Liver (tissue), 9 donors: Measurements from ENCODE around the gene MYO5A. TPM values are rescaled to one million over a fixed set of nuclear protein-coding genes. Genes with fewer than 3 reads are reported as not detected.

Experiments
- DNase-seq: peaks from one replicate; pipeline ENCODE4 v3.0.0-alpha.2; 2017; ENCODE audit warnings: low spot score
- H3K27ac ChIP-seq, 2 donors: one replicate each; pipeline ENCODE4 v1.7.0; 2013; ENCODE audit warnings: inconsistent platforms in 2 of 2, low read length in 2 of 2, control low read depth in 1 of 2, low read depth in 1 of 2, mild to moderate bottlenecking in 1 of 2
- H3K27me3 ChIP-seq, 4 donors: one replicate each; pipeline versions ENCODE4 v1.6.1 to v1.7.0; 2013; ENCODE audit warnings: low read length in 3 of 4, inconsistent platforms in 1 of 4, mild to moderate bottlenecking in 1 of 4, moderate library complexity in 1 of 4; ENCODE audit not compliant: control insufficient read depth in 4 of 4, insufficient read depth in 4 of 4
- H3K36me3 ChIP-seq, 4 donors: one replicate each; pipeline versions ENCODE4 v1.6.1 to v1.7.0; 2013; ENCODE audit warnings: low read length in 3 of 4, mild to moderate bottlenecking in 3 of 4, low read depth in 1 of 4, moderate library complexity in 1 of 4; ENCODE audit not compliant: control insufficient read depth in 4 of 4, insufficient read depth in 3 of 4
- H3K4me1 ChIP-seq, 4 donors: one replicate each; pipeline versions ENCODE4 v1.6.1 to v1.7.0; 2013; ENCODE audit warnings: low read length in 3 of 4, mild to moderate bottlenecking in 3 of 4, moderate library complexity in 1 of 4; ENCODE audit not compliant: control insufficient read depth in 4 of 4, insufficient read depth in 4 of 4
- H3K4me3 ChIP-seq, 3 donors: one replicate each; pipeline versions ENCODE4 v1.6.1 to v1.7.0; 2013; ENCODE audit warnings: low read length in 3 of 3, control low read depth in 1 of 3, low read depth in 1 of 3, mild to moderate bottlenecking in 1 of 3
- H3K9ac ChIP-seq, 2 donors: one replicate each; pipeline ENCODE4 v1.7.0; 2013; ENCODE audit warnings: low read length in 2 of 2, mild to moderate bottlenecking in 2 of 2, moderate library complexity in 2 of 2, control low read depth in 1 of 2, low read depth in 1 of 2
- H3K9me3 ChIP-seq, 4 donors: one replicate each; pipeline versions ENCODE4 v1.6.1 to v1.7.0; 2013; ENCODE audit warnings: low read length in 3 of 4; ENCODE audit not compliant: control insufficient read depth in 4 of 4
- ATF3 ChIP-seq: IDR thresholded peaks from 2 replicates; pipeline ENCODE4 v1.6.1; 2016; ENCODE audit warnings: antibody characterized with exemption
- CTCF ChIP-seq: fragments of 150-350 bp; IDR thresholded peaks from 2 replicates; pipeline ENCODE4 v1.5.1; 2017; ENCODE audit warnings: improper control_type of control experiment, low read depth, low read length; ENCODE audit not compliant: missing input control
- EGR1 ChIP-seq, 2 donors: IDR thresholded peaks; 2 replicates each; pipeline ENCODE4 v1.6.1; 2016 to 2018; ENCODE audit warnings: antibody characterized with exemption in 2 of 2, low read depth in 2 of 2
- FOXA1 ChIP-seq: IDR thresholded peaks from 2 replicates; pipeline ENCODE4 v1.6.1; 2016; ENCODE audit warnings: antibody characterized with exemption
- FOXA2 ChIP-seq: IDR thresholded peaks from 2 replicates; pipeline ENCODE4 v1.6.1; 2016; ENCODE audit warnings: antibody characterized with exemption
- GABPA ChIP-seq, 2 donors: IDR thresholded peaks in 1 of 2; conservative IDR thresholded peaks in 1 of 2; 2 replicates each; pipeline ENCODE4 v1.6.1; 2016; ENCODE audit warnings: antibody characterized with exemption in 2 of 2, mild to moderate bottlenecking in 1 of 2, moderate library complexity in 1 of 2
- HNF4A ChIP-seq, 2 donors: conservative IDR thresholded peaks; 2 replicates each; pipeline ENCODE4 v1.6.1; 2016; ENCODE audit warnings: antibody characterized with exemption in 2 of 2, mild to moderate bottlenecking in 2 of 2
- HNF4G ChIP-seq: IDR thresholded peaks from 2 replicates; pipeline ENCODE4 v1.6.1; 2016; ENCODE audit warnings: antibody characterized with exemption
- NR2F2 ChIP-seq: IDR thresholded peaks from 2 replicates; pipeline ENCODE4 v1.6.1; 2016; ENCODE audit warnings: antibody characterized with exemption
- RAD21 ChIP-seq, 2 donors: IDR thresholded peaks; 2 replicates each; pipeline ENCODE4 v1.6.1; 2016; ENCODE audit warnings: antibody characterized with exemption in 2 of 2, mild to moderate bottlenecking in 2 of 2
- RXRA ChIP-seq, 2 donors: IDR thresholded peaks; 2 replicates each; pipeline ENCODE4 v1.6.1; 2017 to 2018; ENCODE audit warnings: antibody characterized with exemption in 2 of 2, mild to moderate bottlenecking in 1 of 2
- SP1 ChIP-seq: IDR thresholded peaks from 2 replicates; pipeline ENCODE4 v1.6.1; 2018; ENCODE audit warnings: antibody characterized with exemption, mild to moderate bottlenecking
- YY1 ChIP-seq: IDR thresholded peaks from 2 replicates; pipeline ENCODE4 v1.6.1; 2016; ENCODE audit warnings: antibody characterized with exemption, mild to moderate bottlenecking
- ZBTB33 ChIP-seq: IDR thresholded peaks from 2 replicates; pipeline ENCODE4 v1.6.1; 2016; ENCODE audit warnings: antibody characterized with exemption
- WGBS: extraction: QIAGEN DNeasy Blood & Tissue Kit; methylation state at CpG from one replicate; pipeline ENCODE4 v1.1.7; 2013; 5-methylcytosine and 5-hydroxymethylcytosine counted together
- polyA plus RNA-seq, 2 donors: library from polyadenylated mRNA; stranded (reverse) in 1 of 2; unstranded in 1 of 2; fragments of 200-250 nt in 1 of 2; fragments of >200 nt in 1 of 2; fragmentation: Nextera tagmentation in 1 of 2; extraction: Ambion mirVana in 1 of 2; gene quantifications; one replicate each; pipeline versions ENCODE4 v1.2.1 to v1.2.3, GENCODE V29; 2013 to 2015
- total RNA-seq, 2 donors: library from RNA; depleted of rRNA; stranded (reverse); fragments of >200 nt; gene quantifications; one replicate each; pipeline ENCODE4 v1.2.3, GENCODE V29; 2014
- TF ChIP-seq, protein P1 (sequence below): IDR thresholded peaks from 2 replicates; pipeline ENCODE4 v1.6.1; 2016; ENCODE audit warnings: antibody characterized with exemption, mild to moderate bottlenecking
- TF ChIP-seq, protein P2 (sequence below): IDR thresholded peaks from 2 replicates; pipeline ENCODE4 v1.6.1; 2016; ENCODE audit warnings: antibody characterized with exemption
- donor health status: healthy.
- donor health status: healthy.
- donor health status: healthy.
- donor health status: healthy.
- donor health status: healthy.

MYO5A gene
- total and polyA plus RNA-seq, 4 donors = 1.0 to 7.1 (median 3.0) TPM

GRCh38 chr15:52301265-52301847, 227.3 kb downstream of the MYO5A start:
- TF ChIP-seq FOXA2 (no peak), RAD21 (IDR thresholded peaks at IDR 0.05) (no peak), HNF4G (no peak), GABPA (IDR thresholded peaks at IDR 0.05 in 1 of 2, conservative IDR thresholded peaks at IDR 0.05 in 1 of 2) (no peak), HNF4A (conservative IDR thresholded peaks at IDR 0.05) (no peak)
- TF ChIP-seq, protein P1, sequence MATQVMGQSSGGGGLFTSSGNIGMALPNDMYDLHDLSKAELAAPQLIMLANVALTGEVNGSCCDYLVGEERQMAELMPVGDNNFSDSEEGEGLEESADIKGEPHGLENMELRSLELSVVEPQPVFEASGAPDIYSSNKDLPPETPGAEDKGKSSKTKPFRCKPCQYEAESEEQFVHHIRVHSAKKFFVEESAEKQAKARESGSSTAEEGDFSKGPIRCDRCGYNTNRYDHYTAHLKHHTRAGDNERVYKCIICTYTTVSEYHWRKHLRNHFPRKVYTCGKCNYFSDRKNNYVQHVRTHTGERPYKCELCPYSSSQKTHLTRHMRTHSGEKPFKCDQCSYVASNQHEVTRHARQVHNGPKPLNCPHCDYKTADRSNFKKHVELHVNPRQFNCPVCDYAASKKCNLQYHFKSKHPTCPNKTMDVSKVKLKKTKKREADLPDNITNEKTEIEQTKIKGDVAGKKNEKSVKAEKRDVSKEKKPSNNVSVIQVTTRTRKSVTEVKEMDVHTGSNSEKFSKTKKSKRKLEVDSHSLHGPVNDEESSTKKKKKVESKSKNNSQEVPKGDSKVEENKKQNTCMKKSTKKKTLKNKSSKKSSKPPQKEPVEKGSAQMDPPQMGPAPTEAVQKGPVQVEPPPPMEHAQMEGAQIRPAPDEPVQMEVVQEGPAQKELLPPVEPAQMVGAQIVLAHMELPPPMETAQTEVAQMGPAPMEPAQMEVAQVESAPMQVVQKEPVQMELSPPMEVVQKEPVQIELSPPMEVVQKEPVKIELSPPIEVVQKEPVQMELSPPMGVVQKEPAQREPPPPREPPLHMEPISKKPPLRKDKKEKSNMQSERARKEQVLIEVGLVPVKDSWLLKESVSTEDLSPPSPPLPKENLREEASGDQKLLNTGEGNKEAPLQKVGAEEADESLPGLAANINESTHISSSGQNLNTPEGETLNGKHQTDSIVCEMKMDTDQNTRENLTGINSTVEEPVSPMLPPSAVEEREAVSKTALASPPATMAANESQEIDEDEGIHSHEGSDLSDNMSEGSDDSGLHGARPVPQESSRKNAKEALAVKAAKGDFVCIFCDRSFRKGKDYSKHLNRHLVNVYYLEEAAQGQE = no peak
- Histone ChIP-seq H3K36me3 (no peaks in the 10 kb centered on the region), H3K9ac (no peak overlapping the region), H3K4me3 (no peak overlapping the region), H3K27ac (no peak overlapping the region), H3K27me3 (no peaks in the 10 kb centered on the region), H3K4me1 (no peaks in the 10 kb centered on the region), H3K9me3 (no peaks in the 10 kb centered on the region)
- DNase-seq = no peak
- WGBS = 87% methylated on average over 2 of the region's 2 CpGs

GRCh38 chr15:52295421-52296001, 233.2 kb downstream of the MYO5A start, which contains the start of gene MYO5C:
MYO5C (minus strand) TSS chr15:52295804; CDS start chr15:52295636, 168 bp downstream.
- under 1% methylated on average over 65 of the region's 65 CpGs for WGBS
- Histone ChIP-seq H3K4me3 (peak within 1 kb of the TSS; percentile 50 to 89 (median 63)), H3K27ac (no peak within 1 kb of the TSS), H3K36me3 (no peaks in the 10 kb centered on the region), H3K9me3 (no peaks in the 10 kb centered on the region), H3K27me3 (no peaks in the 10 kb centered on the region), H3K4me1 (peaks cover 0 to 8% (median 7%) of the 10 kb centered on the region in 4 donors), H3K9ac (no peak within 1 kb of the TSS)
- DNase-seq = peak; percentile 62
- peak in 1 of 2 donors; percentile 27 for TF ChIP-seq RAD21 (IDR thresholded peaks at IDR 0.05)
- peak; percentile 73 for TF ChIP-seq YY1
- no peak for TF ChIP-seq NR2F2
- TF ChIP-seq SP1 = peak; percentile 47
- no peak for TF ChIP-seq RXRA (IDR thresholded peaks at IDR 0.05)

- H3K27ac ChIP-seq = no peak overlapping the region
- H3K27me3 ChIP-seq = no peaks in the 10 kb centered on the region
- H3K4me3 ChIP-seq = peak overlapping the region; percentile 49 to 89 (median 63)
- H3K9ac ChIP-seq = no peak overlapping the region
- 11% methylated on average over 32 of the region's 32 CpGs for whole genome bisulfite sequencing
- H3K4me1 ChIP-seq = peaks cover 0 to 8% (median 7%) of the 10 kb centered on the region in 4 donors
- H3K36me3 ChIP-seq = no peaks in the 10 kb centered on the region
- no peak for DNase-seq
- H3K9me3 ChIP-seq = no peaks in the 10 kb centered on the region
- no peak for TF ChIP-seq ZBTB33
- TF ChIP-seq FOXA2 = no peak
- TF ChIP-seq CTCF = no peak
- no peak for TF ChIP-seq YY1
- no peak for TF ChIP-seq ATF3
- no peak for TF ChIP-seq FOXA1
- no peak for TF ChIP-seq EGR1 (IDR thresholded peaks at IDR 0.05; ENCODE audit: low read depth in 2 of 2)
- TF ChIP-seq, protein P2, sequence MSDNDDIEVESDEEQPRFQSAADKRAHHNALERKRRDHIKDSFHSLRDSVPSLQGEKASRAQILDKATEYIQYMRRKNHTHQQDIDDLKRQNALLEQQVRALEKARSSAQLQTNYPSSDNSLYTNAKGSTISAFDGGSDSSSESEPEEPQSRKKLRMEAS = no peak
- no peak for TF ChIP-seq SP1
- TF ChIP-seq HNF4A (conservative IDR thresholded peaks at IDR 0.05) = no peak
These were observed 233.7 kb downstream of the MYO5A start for GRCh38 chr15:52294881-52295420.
